RKO (cell line): ENCODE measurements around the gene TMEM175.
"Not testable (repeated sequence)": the region's sequence is repeated elsewhere in the genome, so short reads cannot be mapped to it uniquely, and the experiment has no call there.

Experiments
- DNase-seq: peaks from one replicate; pipeline ENCODE4 v3.0.0-alpha.2; 2016; ENCODE audit warnings: low spot score

TMEM175 gene

GRCh38 chr4:989722-990471 lies 57.6 kb downstream of the TMEM175 start:
- DNase-seq = no peak

- DNase-seq = no peak
Observed at GRCh38 chr4:990746-991367, 58.6 kb downstream of the TMEM175 start.

GRCh38 chr4:991451-992296 lies 59.4 kb downstream of the TMEM175 start:
- no peak for DNase-seq

GRCh38 chr4:992297-993110 lies 60.2 kb downstream of the TMEM175 start:
- no peak for DNase-seq

GRCh38 chr4:993111-994029 lies 61.1 kb downstream of the TMEM175 start, which contains the start of gene SLC26A1:
Gene SLC26A1, minus strand, starts transcription at chr4:993404. Its CDS starts 1,701 bp downstream, at chr4:991703.
- DNase-seq = no peak

GRCh38 chr4:995311-996026 lies 63.2 kb downstream of the TMEM175 start:
- no peak for DNase-seq

- no peak for DNase-seq
Observed at GRCh38 chr4:996030-996996, 64.1 kb downstream of the TMEM175 start.

GRCh38 chr4:996997-997374 lies 64.7 kb downstream of the TMEM175 start:
- DNase-seq = no peak

GRCh38 chr4:997375-998071 lies 65.3 kb downstream of the TMEM175 start:
- DNase-seq = no peak

GRCh38 chr4:998096-998691 lies 65.9 kb downstream of the TMEM175 start:
- DNase-seq = no peak

GRCh38 chr4:999240-999863 lies 67.1 kb downstream of the TMEM175 start:
- DNase-seq = not testable (repeated sequence)

GRCh38 chr4:999882-1000425 lies 67.7 kb downstream of the TMEM175 start:
- no peak for DNase-seq

- DNase-seq = no peak
Observed at GRCh38 chr4:1000686-1001260, 68.5 kb downstream of the TMEM175 start.

- DNase-seq = no peak
Observed at GRCh38 chr4:1001561-1002130, 69.4 kb downstream of the TMEM175 start.

GRCh38 chr4:1002131-1002630 lies 69.9 kb downstream of the TMEM175 start:
- no peak for DNase-seq

- DNase-seq = no peak
Observed at GRCh38 chr4:1002631-1003251, 70.5 kb downstream of the TMEM175 start.
